ENCODE results near the gene ADRA2A. TPM values are rescaled to one million over a fixed set of nuclear protein-coding genes. Genes with fewer than 3 reads are reported as not detected.

The ADRA2A gene
- polyA plus RNA-seq, result under 1 TPM; 0.08 to 0.51 TPM

GRCh38 chr10:111076682-111077478 is at the start of gene ADRA2A:
Gene ADRA2A (plus strand): TSS chr10:111077029. CDS start chr10:111077997, 968 bp downstream.
- Histone ChIP-seq H3K4me1 (ENCODE audit: control insufficient read depth in 2 of 2, insufficient read depth in 2 of 2, low read length in 1 of 2) (peaks cover 12 to 13% of the 10 kb centered on the region in 2 donors), H3K4me3 (ENCODE audit: low read depth in 1 of 2, low read length in 2 of 2) (peak within 1 kb of the TSS; percentile 42 to 46), H3K27ac (ENCODE audit: low read depth in 2 of 2, low read length in 1 of 2) (no peak within 1 kb of the TSS), H3K36me3 (ENCODE audit: control insufficient read depth in 2 of 2, insufficient read depth in 2 of 2, low read length in 1 of 2) (no peaks in the 10 kb centered on the region), H3K27me3 (ENCODE audit: control insufficient read depth in 1 of 2, insufficient read depth in 2 of 2, low read length in 2 of 2) (peaks cover 3 to 6% of the 10 kb centered on the region in 2 donors), H3K9me3 (ENCODE audit: control insufficient read depth in 2 of 2, insufficient read depth in 1 of 2, low read depth in 1 of 2, low read length in 1 of 2) (peaks cover 0 to 10% of the 10 kb centered on the region in 2 donors)
- 1% methylated on average over 71 to 79 of the region's 79 CpGs for WGBS, 2 donors

- peaks cover 0 to 3% of the 10 kb centered on the region in 2 donors for H3K9me3 ChIP-seq (ENCODE audit: control insufficient read depth in 2 of 2, insufficient read depth in 1 of 2, low read depth in 1 of 2, low read length in 1 of 2)
- no peak overlapping the region for H3K27ac ChIP-seq (ENCODE audit: low read depth in 2 of 2, low read length in 1 of 2)
- no peaks in the 10 kb centered on the region for H3K4me1 ChIP-seq (ENCODE audit: control insufficient read depth in 2 of 2, insufficient read depth in 2 of 2, low read length in 1 of 2)
- no peaks in the 10 kb centered on the region for H3K27me3 ChIP-seq (ENCODE audit: control insufficient read depth in 1 of 2, insufficient read depth in 2 of 2, low read length in 2 of 2)
- no peak overlapping the region for H3K4me3 ChIP-seq (ENCODE audit: low read depth in 1 of 2, low read length in 2 of 2)
- no peaks in the 10 kb centered on the region for H3K36me3 ChIP-seq (ENCODE audit: control insufficient read depth in 2 of 2, insufficient read depth in 2 of 2, low read length in 1 of 2)
- 95 to 97% methylated on average over 9 of the region's 9 CpGs for WGBS, 2 donors
These were observed 46.6 kb upstream of the ADRA2A start for GRCh38 chr10:111030042-111030750.

- Histone ChIP-seq H3K4me1 (ENCODE audit: control insufficient read depth in 2 of 2, insufficient read depth in 2 of 2, low read length in 1 of 2) (no peaks in the 10 kb centered on the region), H3K36me3 (ENCODE audit: control insufficient read depth in 2 of 2, insufficient read depth in 2 of 2, low read length in 1 of 2) (no peaks in the 10 kb centered on the region), H3K4me3 (ENCODE audit: low read depth in 1 of 2, low read length in 2 of 2) (no peak overlapping the region), H3K27me3 (ENCODE audit: control insufficient read depth in 1 of 2, insufficient read depth in 2 of 2, low read length in 2 of 2) (no peaks in the 10 kb centered on the region), H3K27ac (ENCODE audit: low read depth in 2 of 2, low read length in 1 of 2) (no peak overlapping the region), H3K9me3 (ENCODE audit: control insufficient read depth in 2 of 2, insufficient read depth in 1 of 2, low read depth in 1 of 2, low read length in 1 of 2) (peaks cover 0 to 2% of the 10 kb centered on the region in 2 donors)
- WGBS, 2 donors, result 94 to 96% methylated on average over 2 of the region's 2 CpGs
These were observed 42.1 kb upstream of the ADRA2A start for GRCh38 chr10:111034598-111035310.

DNA sequence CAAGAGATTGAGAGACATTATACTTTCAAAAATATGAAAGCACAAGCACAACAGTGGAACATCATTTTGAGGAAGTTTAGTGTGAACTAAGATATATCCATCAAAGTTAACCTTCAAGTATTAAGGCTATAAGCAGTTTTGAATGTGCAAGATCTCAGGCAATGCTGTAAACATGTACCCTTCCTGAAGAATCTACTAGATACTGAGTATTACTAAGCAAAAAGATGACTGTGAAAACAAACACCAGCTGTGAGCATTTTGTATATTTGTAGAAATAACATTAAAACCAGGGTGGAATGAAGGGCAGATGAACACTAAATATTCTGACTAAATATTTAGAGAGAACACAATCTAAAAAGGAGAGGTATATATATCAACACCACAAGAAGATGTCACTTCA is 41.3 kb upstream of the ADRA2A start:
- Histone ChIP-seq H3K9me3 (ENCODE audit: control insufficient read depth in 2 of 2, insufficient read depth in 1 of 2, low read depth in 1 of 2, low read length in 1 of 2) (peaks cover 0 to 2% of the 10 kb centered on the region in 2 donors), H3K27me3 (ENCODE audit: control insufficient read depth in 1 of 2, insufficient read depth in 2 of 2, low read length in 2 of 2) (no peaks in the 10 kb centered on the region), H3K4me3 (ENCODE audit: low read depth in 1 of 2, low read length in 2 of 2) (no peak overlapping the region), H3K4me1 (ENCODE audit: control insufficient read depth in 2 of 2, insufficient read depth in 2 of 2, low read length in 1 of 2) (no peaks in the 10 kb centered on the region), H3K27ac (ENCODE audit: low read depth in 2 of 2, low read length in 1 of 2) (no peak overlapping the region), H3K36me3 (ENCODE audit: control insufficient read depth in 2 of 2, insufficient read depth in 2 of 2, low read length in 1 of 2) (no peaks in the 10 kb centered on the region)

DNA sequence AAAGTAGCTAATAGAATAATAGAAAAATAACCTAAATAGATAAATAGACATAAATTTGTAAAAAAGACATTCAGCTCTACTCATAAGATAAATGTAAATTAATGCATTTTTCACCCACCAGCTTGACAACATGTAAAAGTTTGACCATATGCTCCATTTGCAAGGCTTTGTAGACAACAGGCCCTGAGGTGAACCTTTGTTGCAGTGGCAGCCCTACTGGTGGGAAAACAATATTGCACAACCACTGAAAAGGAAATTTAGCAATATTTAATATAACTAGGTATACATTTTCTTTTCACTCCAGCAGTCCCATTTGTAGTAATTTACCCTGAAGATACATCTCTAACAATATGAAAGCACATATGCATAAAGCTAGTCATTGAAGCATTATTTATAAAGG is 39.0 kb upstream of the ADRA2A start:
- Histone ChIP-seq H3K27me3 (ENCODE audit: control insufficient read depth in 1 of 2, insufficient read depth in 2 of 2, low read length in 2 of 2) (no peaks in the 10 kb centered on the region), H3K36me3 (ENCODE audit: control insufficient read depth in 2 of 2, insufficient read depth in 2 of 2, low read length in 1 of 2) (no peaks in the 10 kb centered on the region), H3K27ac (ENCODE audit: low read depth in 2 of 2, low read length in 1 of 2) (no peak overlapping the region), H3K4me1 (ENCODE audit: control insufficient read depth in 2 of 2, insufficient read depth in 2 of 2, low read length in 1 of 2) (no peaks in the 10 kb centered on the region), H3K9me3 (ENCODE audit: control insufficient read depth in 2 of 2, insufficient read depth in 1 of 2, low read depth in 1 of 2, low read length in 1 of 2) (peaks cover 2% of the 10 kb centered on the region in 2 donors), H3K4me3 (ENCODE audit: low read depth in 1 of 2, low read length in 2 of 2) (no peak overlapping the region)

DNA sequence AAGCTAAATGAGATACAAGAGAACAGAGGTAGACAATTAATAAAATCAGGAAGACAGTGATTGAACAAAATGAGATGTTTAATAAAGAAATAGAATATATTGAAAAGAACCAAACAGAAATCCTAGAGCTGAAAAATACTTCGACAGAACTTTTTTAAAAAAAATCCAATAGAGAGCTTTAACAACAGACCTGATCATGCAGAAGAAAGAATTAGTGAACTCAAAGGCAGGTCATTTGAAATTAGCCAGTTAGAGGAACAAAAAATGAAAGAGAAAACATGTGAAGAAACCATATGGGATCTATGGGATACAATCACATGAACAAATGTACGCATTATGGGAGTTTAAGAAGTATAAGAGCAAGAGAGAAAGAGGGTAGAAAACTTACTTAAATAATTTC is 37.3 kb upstream of the ADRA2A start:
- Histone ChIP-seq H3K4me3 (ENCODE audit: low read depth in 1 of 2, low read length in 2 of 2) (no peak overlapping the region), H3K4me1 (ENCODE audit: control insufficient read depth in 2 of 2, insufficient read depth in 2 of 2, low read length in 1 of 2) (no peaks in the 10 kb centered on the region), H3K27ac (ENCODE audit: low read depth in 2 of 2, low read length in 1 of 2) (no peak overlapping the region), H3K27me3 (ENCODE audit: control insufficient read depth in 1 of 2, insufficient read depth in 2 of 2, low read length in 2 of 2) (no peaks in the 10 kb centered on the region), H3K36me3 (ENCODE audit: control insufficient read depth in 2 of 2, insufficient read depth in 2 of 2, low read length in 1 of 2) (no peaks in the 10 kb centered on the region), H3K9me3 (ENCODE audit: control insufficient read depth in 2 of 2, insufficient read depth in 1 of 2, low read depth in 1 of 2, low read length in 1 of 2) (peaks cover 2% of the 10 kb centered on the region in 2 donors)
- WGBS, 2 donors, result 84 to 94% methylated on average over 2 of the region's 2 CpGs

DNA sequence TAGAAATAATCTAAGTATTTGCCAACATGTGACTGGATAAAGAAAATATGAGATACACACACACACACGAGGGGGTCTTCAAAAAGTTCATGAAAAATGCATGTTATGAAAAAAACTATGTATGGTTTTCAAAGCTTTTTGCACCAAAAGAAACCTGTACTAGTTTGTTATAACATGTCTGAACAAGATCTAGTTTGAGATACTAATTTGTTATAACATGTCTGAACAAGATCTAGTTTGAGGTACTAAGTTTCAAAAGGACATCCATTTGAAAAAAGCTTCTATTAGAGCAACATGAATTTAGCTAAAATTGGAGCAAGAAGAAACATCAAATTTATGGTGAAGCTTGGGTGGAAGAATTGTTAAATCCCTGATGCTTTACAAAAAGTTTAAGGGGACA is 19.8 kb upstream of the ADRA2A start:
- Histone ChIP-seq H3K36me3 (ENCODE audit: control insufficient read depth in 2 of 2, insufficient read depth in 2 of 2, low read length in 1 of 2) (no peaks in the 10 kb centered on the region), H3K27me3 (ENCODE audit: control insufficient read depth in 1 of 2, insufficient read depth in 2 of 2, low read length in 2 of 2) (no peaks in the 10 kb centered on the region), H3K27ac (ENCODE audit: low read depth in 2 of 2, low read length in 1 of 2) (no peak overlapping the region), H3K4me1 (ENCODE audit: control insufficient read depth in 2 of 2, insufficient read depth in 2 of 2, low read length in 1 of 2) (no peaks in the 10 kb centered on the region), H3K9me3 (ENCODE audit: control insufficient read depth in 2 of 2, insufficient read depth in 1 of 2, low read depth in 1 of 2, low read length in 1 of 2) (peaks cover 2% of the 10 kb centered on the region in 2 donors), H3K4me3 (ENCODE audit: low read depth in 1 of 2, low read length in 2 of 2) (no peak overlapping the region)
- 37 to 48% methylated on average over 1 of the region's 1 CpG for WGBS, 2 donors

DNA sequence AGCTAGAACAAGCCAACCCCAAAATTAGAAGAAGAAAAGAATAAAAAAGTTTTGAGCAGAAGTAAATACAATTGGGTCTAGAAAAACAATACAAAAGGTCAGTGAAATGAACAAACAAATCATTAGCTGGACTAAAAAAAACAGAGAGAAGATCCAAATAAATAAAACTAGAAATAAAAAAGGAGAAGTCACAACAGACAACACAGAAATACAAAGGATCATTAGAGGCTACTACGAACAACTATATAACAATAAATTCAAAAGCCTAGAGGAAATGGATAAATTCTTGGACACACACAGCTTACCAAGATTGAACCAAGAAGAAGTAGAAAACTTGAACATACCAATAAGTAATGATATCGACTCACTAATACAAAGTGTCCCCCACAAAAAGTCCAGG is 13.4 kb upstream of the ADRA2A start:
- WGBS, 2 donors, result 88 to 90% methylated on average over 2 of the region's 2 CpGs
- Histone ChIP-seq H3K4me3 (ENCODE audit: low read depth in 1 of 2, low read length in 2 of 2) (no peak overlapping the region), H3K4me1 (ENCODE audit: control insufficient read depth in 2 of 2, insufficient read depth in 2 of 2, low read length in 1 of 2) (no peaks in the 10 kb centered on the region), H3K9me3 (ENCODE audit: control insufficient read depth in 2 of 2, insufficient read depth in 1 of 2, low read depth in 1 of 2, low read length in 1 of 2) (peaks cover 2% of the 10 kb centered on the region in 2 donors), H3K27ac (ENCODE audit: low read depth in 2 of 2, low read length in 1 of 2) (no peak overlapping the region), H3K27me3 (ENCODE audit: control insufficient read depth in 1 of 2, insufficient read depth in 2 of 2, low read length in 2 of 2) (no peaks in the 10 kb centered on the region), H3K36me3 (ENCODE audit: control insufficient read depth in 2 of 2, insufficient read depth in 2 of 2, low read length in 1 of 2) (no peaks in the 10 kb centered on the region)

DNA sequence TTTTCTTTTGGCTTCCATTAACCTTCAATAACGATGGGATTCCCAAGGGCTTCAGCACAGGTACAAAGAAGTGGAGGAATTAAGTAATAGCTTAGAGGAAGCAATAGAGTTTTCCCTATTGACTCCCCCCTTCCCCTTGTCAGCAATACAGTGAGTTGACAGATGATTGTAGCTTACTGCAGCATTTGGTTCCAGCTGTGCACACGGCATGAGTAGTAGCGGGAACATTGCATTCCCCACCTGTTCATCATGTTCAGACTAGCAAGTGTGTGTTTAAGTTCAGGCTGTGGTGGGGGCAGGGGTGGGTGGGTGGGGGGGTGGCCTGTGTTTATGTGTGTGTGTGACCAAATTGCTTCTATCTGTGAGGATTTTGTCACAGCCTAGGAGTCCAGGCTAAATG is 4.6 kb upstream of the ADRA2A start:
- 30 to 34% methylated on average over 3 of the region's 3 CpGs for whole genome bisulfite sequencing, 2 donors
- Histone ChIP-seq H3K4me1 (ENCODE audit: control insufficient read depth in 2 of 2, insufficient read depth in 2 of 2, low read length in 1 of 2) (peaks cover 4 to 6% of the 10 kb centered on the region in 2 donors), H3K27ac (ENCODE audit: low read depth in 2 of 2, low read length in 1 of 2) (no peak overlapping the region), H3K9me3 (ENCODE audit: control insufficient read depth in 2 of 2, insufficient read depth in 1 of 2, low read depth in 1 of 2, low read length in 1 of 2) (peaks cover 0 to 2% of the 10 kb centered on the region in 2 donors), H3K27me3 (ENCODE audit: control insufficient read depth in 1 of 2, insufficient read depth in 2 of 2, low read length in 2 of 2) (peaks cover 3 to 4% of the 10 kb centered on the region in 2 donors), H3K4me3 (ENCODE audit: low read depth in 1 of 2, low read length in 2 of 2) (no peak overlapping the region), H3K36me3 (ENCODE audit: control insufficient read depth in 2 of 2, insufficient read depth in 2 of 2, low read length in 1 of 2) (no peaks in the 10 kb centered on the region)

Data from esophagus (tissue), 2 donors.